Activated naive CD8-positive, alpha-beta T cell treated with anti-CD3 and anti-CD28 coated beads for 36 hours (primary cell): Measurements from ENCODE around the gene CCDC3. TPM values are rescaled to one million over a fixed set of nuclear protein-coding genes. Genes with fewer than 3 reads are reported as not detected.
A peak's percentile ranks its signal among the peaks of the same experiment; 100 is the strongest.

Experiments used
- DNase-seq: peaks from one replicate; pipeline ENCODE4 v3.0.0; 2021
- H3K27ac Mint-ChIP-seq: one replicate; pipeline ENCODE4 v1.8.0; 2022; ENCODE audit warnings: mild to moderate bottlenecking, moderate library complexity, mixed read lengths
- H3K27me3 Mint-ChIP-seq: one replicate; pipeline ENCODE4 v1.8.0; 2022; ENCODE audit warnings: mild to moderate bottlenecking, mixed read lengths
- H3K36me3 Mint-ChIP-seq: one replicate; pipeline ENCODE4 v1.8.0; 2021; ENCODE audit warnings: mild to moderate bottlenecking, mixed read lengths
- H3K4me1 Mint-ChIP-seq: one replicate; pipeline ENCODE4 v1.8.0; 2021; ENCODE audit warnings: mixed read lengths
- H3K4me3 Mint-ChIP-seq: one replicate; pipeline ENCODE4 v1.8.0; 2022; ENCODE audit warnings: mild to moderate bottlenecking, moderate library complexity, mixed read lengths
- H3K9me3 Mint-ChIP-seq: one replicate; pipeline ENCODE4 v1.8.0; 2022; ENCODE audit warnings: mixed read lengths
- total RNA-seq, 2 experiments: library from RNA; stranded (reverse); gene quantifications; one replicate each; pipeline ENCODE4 v1.2.3, GENCODE V29; 2021

Gene CCDC3
- total RNA-seq, 2 experiments from 2014 or later: 0.06 to 0.14 TPM

DNA sequence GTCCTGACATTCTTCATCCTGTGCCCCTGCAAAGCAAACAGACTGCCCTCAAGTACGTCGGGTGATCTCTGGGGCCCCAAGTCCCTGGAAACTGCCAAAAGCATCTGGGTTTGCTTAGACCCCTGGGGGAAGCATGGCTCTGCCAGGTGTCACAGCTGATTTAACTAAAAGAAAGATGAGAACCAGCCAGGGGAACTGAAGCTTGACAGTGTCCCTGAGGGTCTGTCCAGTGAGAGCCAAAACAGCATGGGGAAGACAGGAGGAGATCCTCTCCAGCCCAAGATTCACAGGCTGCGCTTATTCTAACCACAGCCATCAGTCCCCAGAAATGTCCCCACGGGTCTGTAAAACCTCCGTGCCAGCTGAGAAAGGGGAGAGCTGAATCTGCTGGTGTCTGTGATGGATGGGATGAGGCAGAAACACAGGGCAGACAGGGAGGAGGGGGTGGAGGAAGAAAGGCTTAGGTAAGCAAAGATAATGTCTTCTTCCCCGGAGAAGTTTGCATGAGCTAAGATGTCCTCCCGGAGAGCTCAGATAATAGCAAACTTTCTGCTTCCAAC lies 21.3 kb downstream of the CCDC3 start:
- H3K27ac Mint-ChIP-seq: no peak overlapping the region
- no peaks in the 10 kb centered on the region for H3K4me1 Mint-ChIP-seq
- peaks cover 8% of the 10 kb centered on the region for H3K27me3 Mint-ChIP-seq
- no peaks in the 10 kb centered on the region for H3K36me3 Mint-ChIP-seq
- no peak for DNase-seq
- H3K9me3 Mint-ChIP-seq: peaks cover 5% of the 10 kb centered on the region
- no peak overlapping the region for H3K4me3 Mint-ChIP-seq

DNA sequence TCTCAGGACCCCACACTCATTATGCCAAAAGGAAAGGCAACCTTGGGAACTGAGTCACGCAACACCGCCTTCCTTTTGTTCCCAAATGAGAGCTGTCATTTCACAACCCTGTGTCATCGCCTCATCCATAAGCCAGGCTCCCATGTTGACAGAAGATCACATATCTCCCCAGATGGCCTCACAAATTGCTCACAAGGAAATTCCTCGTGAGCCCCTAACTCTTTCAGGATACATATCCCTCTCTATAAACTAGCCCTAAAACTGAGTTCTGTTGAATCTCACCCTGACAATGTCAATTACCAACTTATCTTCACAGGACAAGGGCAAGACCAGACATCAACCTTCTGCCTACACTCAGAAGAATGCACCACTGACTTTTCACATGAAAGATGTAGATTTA lies 22.6 kb downstream of the CCDC3 start:
- H3K9me3 Mint-ChIP-seq: no peaks in the 10 kb centered on the region
- no peaks in the 10 kb centered on the region for H3K4me1 Mint-ChIP-seq
- no peak for DNase-seq
- no peaks in the 10 kb centered on the region for H3K36me3 Mint-ChIP-seq
- H3K27me3 Mint-ChIP-seq: peaks cover 8% of the 10 kb centered on the region
- no peak overlapping the region for H3K4me3 Mint-ChIP-seq
- no peak overlapping the region for H3K27ac Mint-ChIP-seq

- Mint-ChIP-seq H3K36me3 (no peaks in the 10 kb centered on the region), H3K27me3 (peaks cover 16% of the 10 kb centered on the region), H3K4me1 (no peaks in the 10 kb centered on the region), H3K9me3 (no peaks in the 10 kb centered on the region), H3K4me3 (no peak overlapping the region), H3K27ac (no peak overlapping the region)
- no peak for DNase-seq
Observed at GRCh38 chr10:12975906-12976305, 25.6 kb downstream of the CCDC3 start.

DNA sequence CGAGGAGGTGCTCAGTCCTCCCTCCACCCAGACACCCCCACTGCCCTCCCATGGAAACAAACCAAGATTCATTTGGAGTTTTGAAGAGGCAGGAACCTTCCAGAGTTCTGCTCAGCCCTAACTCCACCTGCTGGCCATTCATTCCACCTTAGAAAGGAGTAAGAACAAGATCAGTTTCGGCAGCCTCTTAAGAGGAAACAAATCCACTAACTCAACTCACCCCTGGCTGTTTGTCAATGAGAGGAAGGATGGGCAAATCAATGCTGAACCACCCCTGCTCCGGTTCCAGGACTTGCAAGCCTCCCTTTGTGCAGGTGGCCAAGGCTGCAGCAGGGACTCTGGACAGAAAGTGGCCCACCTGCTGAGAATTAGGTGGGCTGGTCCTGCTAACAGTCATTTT lies 26.2 kb downstream of the CCDC3 start:
- H3K9me3 Mint-ChIP-seq: no peaks in the 10 kb centered on the region
- no peak overlapping the region for H3K4me3 Mint-ChIP-seq
- H3K27me3 Mint-ChIP-seq: peaks cover 16% of the 10 kb centered on the region
- H3K27ac Mint-ChIP-seq: no peak overlapping the region
- no peak for DNase-seq
- H3K4me1 Mint-ChIP-seq: no peaks in the 10 kb centered on the region
- no peaks in the 10 kb centered on the region for H3K36me3 Mint-ChIP-seq

- DNase-seq: no peak
- Mint-ChIP-seq H3K9me3 (no peaks in the 10 kb centered on the region), H3K27me3 (peaks cover 21% of the 10 kb centered on the region), H3K4me3 (no peak overlapping the region), H3K4me1 (no peaks in the 10 kb centered on the region), H3K27ac (no peak overlapping the region), H3K36me3 (no peaks in the 10 kb centered on the region)
Observed at GRCh38 chr10:12974491-12975199, 26.9 kb downstream of the CCDC3 start.

DNA sequence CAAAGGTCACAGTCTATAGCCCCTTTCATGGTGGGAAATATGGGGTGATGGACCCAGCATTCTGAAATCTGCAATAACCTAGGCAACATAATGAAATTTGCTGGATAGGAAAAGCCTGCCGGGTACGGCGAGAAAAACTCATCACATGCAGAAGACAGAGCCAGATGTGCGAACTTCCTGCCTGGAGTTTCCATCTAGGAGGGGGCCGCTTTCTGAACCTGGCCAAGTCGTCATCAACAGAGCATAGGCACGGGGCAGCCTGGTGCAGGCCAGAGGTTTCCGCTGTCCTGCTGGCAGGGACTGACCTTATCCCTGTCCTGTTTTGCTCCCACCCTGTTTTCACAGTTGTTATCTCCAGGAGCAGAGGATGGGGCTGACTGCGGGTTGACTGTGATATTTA lies 27.4 kb downstream of the CCDC3 start:
- H3K36me3 Mint-ChIP-seq: no peaks in the 10 kb centered on the region
- no peak overlapping the region for H3K4me3 Mint-ChIP-seq
- DNase-seq: no peak
- H3K27ac Mint-ChIP-seq: no peak overlapping the region
- peaks cover 21% of the 10 kb centered on the region for H3K27me3 Mint-ChIP-seq
- H3K9me3 Mint-ChIP-seq: no peaks in the 10 kb centered on the region
- H3K4me1 Mint-ChIP-seq: no peaks in the 10 kb centered on the region

DNA sequence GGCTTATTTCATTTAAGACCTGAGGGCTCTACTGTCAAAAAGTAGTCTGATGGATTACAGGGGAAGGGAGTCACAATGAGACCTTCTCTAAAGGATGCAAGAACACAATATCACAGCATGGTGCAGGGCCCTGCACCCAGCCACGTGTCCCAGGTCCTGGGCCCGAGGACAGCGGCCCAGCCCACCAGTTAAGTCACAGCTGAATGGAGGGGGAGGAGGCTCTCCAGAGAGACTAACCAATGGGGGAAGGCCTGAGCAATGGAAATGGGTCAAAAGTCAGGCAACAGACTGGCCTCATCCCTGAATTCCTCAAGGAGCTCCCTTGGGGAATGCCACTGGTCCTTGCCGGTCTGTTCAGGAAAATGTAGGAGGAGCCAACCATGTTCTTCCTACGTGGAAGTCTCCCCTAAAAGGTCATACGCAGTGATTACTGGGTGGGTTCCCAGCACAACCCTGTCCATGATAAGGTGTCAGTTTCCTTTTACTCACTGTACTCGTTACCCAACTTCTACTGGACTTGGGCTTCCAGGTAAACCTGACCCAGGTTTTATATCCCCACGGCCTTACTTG lies 28.3 kb downstream of the CCDC3 start:
- DNase-seq: no peak
- no peak overlapping the region for H3K27ac Mint-ChIP-seq
- H3K4me1 Mint-ChIP-seq: no peaks in the 10 kb centered on the region
- H3K4me3 Mint-ChIP-seq: no peak overlapping the region
- no peaks in the 10 kb centered on the region for H3K36me3 Mint-ChIP-seq
- peaks cover 18% of the 10 kb centered on the region for H3K27me3 Mint-ChIP-seq
- peaks cover 2% of the 10 kb centered on the region for H3K9me3 Mint-ChIP-seq

DNA sequence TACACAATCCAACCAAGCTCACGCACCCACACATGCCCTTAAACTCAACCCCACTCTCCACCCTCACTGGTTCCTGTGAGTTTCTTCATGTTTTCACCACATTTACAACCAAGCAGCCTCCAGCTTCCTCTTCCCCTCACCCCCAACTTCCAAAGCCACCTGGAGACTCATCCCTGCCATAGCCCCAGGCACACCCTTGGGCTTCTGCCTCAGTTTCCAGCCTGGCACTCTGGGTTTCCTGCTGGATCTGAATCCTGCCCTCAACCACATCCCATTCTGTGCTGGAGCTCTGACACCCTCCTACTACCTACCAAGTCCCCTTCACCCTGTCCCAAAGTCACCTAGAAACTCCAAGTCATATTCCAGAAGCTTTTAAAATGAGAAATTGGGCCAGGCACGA lies 29.4 kb downstream of the CCDC3 start:
- Mint-ChIP-seq H3K4me3 (no peak overlapping the region), H3K36me3 (no peaks in the 10 kb centered on the region), H3K4me1 (no peaks in the 10 kb centered on the region), H3K27me3 (peaks cover 18% of the 10 kb centered on the region), H3K9me3 (peaks cover 8% of the 10 kb centered on the region), H3K27ac (peak overlapping the region; percentile 38)
- DNase-seq: no peak

DNA sequence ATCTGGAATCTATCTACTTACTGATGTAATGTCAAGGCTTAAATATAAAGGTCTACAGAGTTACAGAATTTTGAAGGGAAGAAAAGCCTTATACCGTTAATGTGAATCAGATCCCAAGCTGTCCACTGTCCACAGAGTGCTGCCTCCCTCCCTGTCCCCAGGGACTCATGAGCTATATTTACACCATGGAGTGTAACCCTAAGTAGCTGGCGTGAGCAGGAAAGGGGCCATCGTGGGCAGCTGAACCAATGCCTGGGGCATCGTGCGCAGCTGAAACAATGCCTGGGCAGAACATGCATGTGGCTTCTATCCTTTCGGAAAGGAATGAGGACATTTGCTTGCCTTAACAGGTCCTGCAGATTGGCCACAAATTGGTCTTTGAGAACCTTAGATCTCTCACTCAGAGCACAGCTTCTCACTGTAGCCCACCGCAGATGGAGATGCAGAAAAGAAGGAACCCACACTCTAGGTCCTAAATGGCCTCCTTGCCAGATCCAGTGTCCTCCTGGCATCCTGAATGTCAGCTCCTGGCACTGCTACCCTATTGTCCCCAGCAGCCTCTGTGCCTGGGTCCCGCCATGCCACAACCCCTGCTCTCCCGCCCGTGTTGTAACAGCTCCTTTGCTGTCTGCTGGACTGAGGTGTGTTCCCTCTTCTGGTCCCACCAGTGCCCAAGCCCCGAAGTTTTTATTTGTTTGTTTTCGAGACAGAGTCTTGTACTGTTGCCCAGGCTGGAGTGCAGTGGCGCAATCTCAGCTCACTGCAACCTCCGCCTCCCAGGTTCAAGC lies 30.3 kb downstream of the CCDC3 start:
- Mint-ChIP-seq H3K9me3 (peaks cover 14% of the 10 kb centered on the region), H3K4me1 (no peaks in the 10 kb centered on the region), H3K36me3 (no peaks in the 10 kb centered on the region), H3K4me3 (no peak overlapping the region), H3K27me3 (peaks cover 18% of the 10 kb centered on the region), H3K27ac (no peak overlapping the region)
- no peak for DNase-seq

- no peak for DNase-seq
- no peak overlapping the region for H3K27ac Mint-ChIP-seq
Observed at GRCh38 chr10:12969951-12970350, 31.6 kb downstream of the CCDC3 start.

DNA sequence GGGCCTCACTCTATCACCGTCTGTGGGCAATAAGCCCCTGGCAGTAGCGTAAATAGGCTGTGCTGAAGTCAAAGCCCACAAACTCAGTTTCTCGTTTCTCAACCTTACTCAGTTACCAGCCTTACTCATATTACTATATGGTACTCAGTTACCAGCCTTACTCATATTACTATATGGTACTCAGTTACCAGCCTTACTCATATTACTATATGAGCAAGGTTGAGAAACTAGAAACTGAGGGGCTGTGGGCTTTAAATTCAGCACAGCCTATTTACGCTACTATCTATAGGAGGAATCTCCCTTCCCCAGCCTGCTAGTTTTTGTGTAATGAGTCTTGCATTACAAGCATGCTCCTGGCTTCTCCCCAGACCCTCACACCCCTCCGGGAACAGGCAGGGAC lies 35.4 kb downstream of the CCDC3 start:
- Mint-ChIP-seq H3K27me3 (peaks cover 14% of the 10 kb centered on the region), H3K4me1 (no peaks in the 10 kb centered on the region), H3K36me3 (no peaks in the 10 kb centered on the region), H3K27ac (no peak overlapping the region), H3K4me3 (no peak overlapping the region), H3K9me3 (peaks cover 14% of the 10 kb centered on the region)
- DNase-seq: no peak

More at GRCh38 chr10:12969951-12970350, 31.6 kb downstream of the CCDC3 start:
- no peaks in the 10 kb centered on the region for H3K4me1 Mint-ChIP-seq
- no peaks in the 10 kb centered on the region for H3K36me3 Mint-ChIP-seq
- H3K4me3 Mint-ChIP-seq: no peak overlapping the region
- H3K9me3 Mint-ChIP-seq: peaks cover 14% of the 10 kb centered on the region
- peaks cover 18% of the 10 kb centered on the region for H3K27me3 Mint-ChIP-seq

- H3K9me3 Mint-ChIP-seq: peaks cover 14% of the 10 kb centered on the region
- H3K36me3 Mint-ChIP-seq: no peaks in the 10 kb centered on the region
- no peak overlapping the region for H3K4me3 Mint-ChIP-seq
- peaks cover 14% of the 10 kb centered on the region for H3K27me3 Mint-ChIP-seq
- H3K4me1 Mint-ChIP-seq: no peaks in the 10 kb centered on the region
- no peak for DNase-seq
- H3K27ac Mint-ChIP-seq: no peak overlapping the region
Observed at GRCh38 chr10:12965571-12965970, 35.9 kb downstream of the CCDC3 start.

DNA sequence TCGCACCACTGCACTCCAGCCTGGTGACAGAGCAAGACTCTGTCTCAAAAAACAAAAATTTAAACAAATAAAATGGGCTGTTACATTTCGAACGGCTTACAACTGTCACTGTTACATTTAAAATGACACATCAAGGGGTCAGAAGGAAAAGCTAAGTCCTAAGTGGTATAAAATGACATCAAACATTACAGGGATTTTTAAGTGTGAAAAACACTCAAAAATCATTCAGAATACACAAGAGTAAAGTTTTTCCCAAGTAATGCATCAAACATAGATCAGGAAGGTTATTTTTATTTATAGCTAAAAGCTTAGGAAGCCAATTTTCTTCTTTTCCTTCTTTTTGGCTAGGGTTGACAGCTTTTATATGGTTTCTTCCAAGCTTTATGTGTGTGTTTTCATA lies 39.0 kb downstream of the CCDC3 start:
- Mint-ChIP-seq H3K27me3 (peaks cover 8% of the 10 kb centered on the region), H3K27ac (no peak overlapping the region), H3K4me1 (no peaks in the 10 kb centered on the region), H3K9me3 (peaks cover 9% of the 10 kb centered on the region), H3K36me3 (no peaks in the 10 kb centered on the region), H3K4me3 (no peak overlapping the region)
- DNase-seq: no peak

- DNase-seq: no peak
- peaks cover 5% of the 10 kb centered on the region for H3K27me3 Mint-ChIP-seq
- peaks cover 1% of the 10 kb centered on the region for H3K9me3 Mint-ChIP-seq
- no peak overlapping the region for H3K4me3 Mint-ChIP-seq
- no peaks in the 10 kb centered on the region for H3K4me1 Mint-ChIP-seq
- no peak overlapping the region for H3K27ac Mint-ChIP-seq
- H3K36me3 Mint-ChIP-seq: no peaks in the 10 kb centered on the region
Observed at GRCh38 chr10:12961416-12962205, 39.9 kb downstream of the CCDC3 start.

- DNase-seq: no peak
- Mint-ChIP-seq H3K9me3 (no peaks in the 10 kb centered on the region), H3K36me3 (no peaks in the 10 kb centered on the region), H3K4me1 (no peaks in the 10 kb centered on the region), H3K27me3 (peaks cover 5% of the 10 kb centered on the region), H3K4me3 (no peak overlapping the region), H3K27ac (no peak overlapping the region)
Observed at GRCh38 chr10:12960941-12961340, 40.6 kb downstream of the CCDC3 start.
